GM20000 (cell line): ENCODE measurements around the gene TMIGD3.

Source experiments
- DNase-seq: peaks from one replicate; pipeline ENCODE4 v3.0.0; 2012; ENCODE audit warnings: low spot score
- TF ChIP-seq, protein P1 (sequence below): IDR thresholded peaks from 2 replicates; pipeline ENCODE4 v1.5.1; 2012; ENCODE audit warnings: mild to moderate bottlenecking, control low read depth; ENCODE audit errors: extremely low read depth, missing control alignments

Gene TMIGD3

DNA sequence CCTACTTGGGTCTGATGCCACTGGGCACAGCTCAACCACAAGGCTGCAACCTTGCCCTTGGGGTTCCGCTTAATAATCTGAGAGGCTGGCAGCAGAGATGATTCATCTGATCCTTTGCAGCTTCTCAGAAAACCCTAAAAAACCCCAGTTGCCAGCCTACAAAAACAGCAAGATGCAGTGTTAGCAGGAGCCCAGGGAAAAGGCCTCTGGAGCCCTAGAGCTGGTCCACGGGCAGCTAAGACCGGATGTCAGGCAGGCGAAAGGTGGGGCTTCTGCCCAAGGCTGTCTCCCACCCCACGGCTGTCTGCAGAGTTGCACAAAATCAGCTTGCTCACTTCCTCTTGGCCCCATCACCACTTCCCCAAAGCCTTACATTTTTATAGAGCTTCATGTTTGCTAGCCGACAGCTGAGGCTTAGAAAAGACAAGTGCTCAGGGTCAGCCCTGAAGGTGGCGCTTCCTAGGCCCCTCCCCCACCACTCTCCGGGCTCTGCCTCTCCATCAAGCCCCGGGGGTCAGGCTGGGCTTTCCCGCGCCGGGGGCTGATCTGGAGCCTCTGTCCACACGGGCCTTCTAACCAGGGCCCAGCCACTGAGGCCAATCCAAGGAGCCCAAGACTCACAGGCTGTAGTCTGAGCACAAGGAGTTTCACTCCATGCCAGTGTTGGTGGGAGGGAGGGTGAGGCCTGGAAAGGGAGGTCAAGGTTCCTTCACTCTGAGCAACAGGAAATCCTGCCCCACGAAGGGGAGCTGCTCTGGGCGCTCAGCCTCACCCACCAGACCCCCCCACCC, 4.2 kb upstream of the TMIGD3 start:
- TF ChIP-seq, protein P1, sequence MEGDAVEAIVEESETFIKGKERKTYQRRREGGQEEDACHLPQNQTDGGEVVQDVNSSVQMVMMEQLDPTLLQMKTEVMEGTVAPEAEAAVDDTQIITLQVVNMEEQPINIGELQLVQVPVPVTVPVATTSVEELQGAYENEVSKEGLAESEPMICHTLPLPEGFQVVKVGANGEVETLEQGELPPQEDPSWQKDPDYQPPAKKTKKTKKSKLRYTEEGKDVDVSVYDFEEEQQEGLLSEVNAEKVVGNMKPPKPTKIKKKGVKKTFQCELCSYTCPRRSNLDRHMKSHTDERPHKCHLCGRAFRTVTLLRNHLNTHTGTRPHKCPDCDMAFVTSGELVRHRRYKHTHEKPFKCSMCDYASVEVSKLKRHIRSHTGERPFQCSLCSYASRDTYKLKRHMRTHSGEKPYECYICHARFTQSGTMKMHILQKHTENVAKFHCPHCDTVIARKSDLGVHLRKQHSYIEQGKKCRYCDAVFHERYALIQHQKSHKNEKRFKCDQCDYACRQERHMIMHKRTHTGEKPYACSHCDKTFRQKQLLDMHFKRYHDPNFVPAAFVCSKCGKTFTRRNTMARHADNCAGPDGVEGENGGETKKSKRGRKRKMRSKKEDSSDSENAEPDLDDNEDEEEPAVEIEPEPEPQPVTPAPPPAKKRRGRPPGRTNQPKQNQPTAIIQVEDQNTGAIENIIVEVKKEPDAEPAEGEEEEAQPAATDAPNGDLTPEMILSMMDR, result no peak
- peak; percentile 68 for DNase-seq

DNA sequence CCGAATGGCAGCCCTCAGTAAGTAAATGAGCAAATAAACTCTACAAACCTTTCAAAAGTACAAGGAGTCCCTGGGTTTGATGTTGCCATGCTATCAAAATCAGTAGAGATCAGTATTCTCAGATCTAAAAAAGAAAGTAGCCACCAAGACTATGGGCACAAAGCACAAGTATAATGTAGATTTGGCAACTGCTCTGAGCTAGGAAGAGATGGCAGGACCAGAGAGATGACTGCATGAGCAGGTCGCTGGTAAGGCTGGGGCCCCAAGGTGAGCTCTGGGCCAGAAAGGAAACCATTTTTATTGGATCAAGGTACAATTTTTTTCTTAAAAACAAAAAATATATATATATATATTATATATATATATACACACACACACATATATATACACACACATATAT, 3.1 kb upstream of the TMIGD3 start:
- TF ChIP-seq, protein P1, result no peak
- DNase-seq, result no peak

DNA sequence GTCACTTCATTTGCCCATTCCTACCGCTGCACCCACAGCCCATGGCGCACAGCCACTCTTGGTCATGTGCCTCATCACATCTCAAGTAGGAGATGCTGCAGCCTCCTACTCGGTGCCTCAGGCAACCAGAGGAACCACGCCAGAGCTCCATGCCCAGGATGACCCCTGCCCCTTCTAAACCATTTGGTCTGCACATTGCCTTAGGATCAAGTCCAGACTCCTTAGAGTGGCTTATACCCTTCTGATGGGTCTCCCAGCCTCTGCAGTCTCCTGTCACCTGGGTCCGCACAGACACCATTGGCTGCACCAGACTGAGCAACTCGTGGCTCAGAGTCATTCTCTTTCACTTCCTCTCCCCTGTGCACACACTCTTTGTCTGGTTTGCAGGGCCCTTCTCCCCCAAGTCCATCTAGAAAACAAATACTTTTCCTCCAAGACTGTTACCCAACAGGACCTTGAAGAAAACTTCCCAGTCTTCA, 2.2 kb upstream of the TMIGD3 start:
- TF ChIP-seq, protein P1, result no peak
- DNase-seq, result peak; percentile 68

GRCh38 chr1:111504097-111504496, 664 bp upstream of the TMIGD3 start:
- TF ChIP-seq, protein P1, result no peak
- no peak for DNase-seq

GRCh38 chr1:111501645-111502044, 1.8 kb downstream of the TMIGD3 start:
- TF ChIP-seq, protein P1, result no peak

DNA sequence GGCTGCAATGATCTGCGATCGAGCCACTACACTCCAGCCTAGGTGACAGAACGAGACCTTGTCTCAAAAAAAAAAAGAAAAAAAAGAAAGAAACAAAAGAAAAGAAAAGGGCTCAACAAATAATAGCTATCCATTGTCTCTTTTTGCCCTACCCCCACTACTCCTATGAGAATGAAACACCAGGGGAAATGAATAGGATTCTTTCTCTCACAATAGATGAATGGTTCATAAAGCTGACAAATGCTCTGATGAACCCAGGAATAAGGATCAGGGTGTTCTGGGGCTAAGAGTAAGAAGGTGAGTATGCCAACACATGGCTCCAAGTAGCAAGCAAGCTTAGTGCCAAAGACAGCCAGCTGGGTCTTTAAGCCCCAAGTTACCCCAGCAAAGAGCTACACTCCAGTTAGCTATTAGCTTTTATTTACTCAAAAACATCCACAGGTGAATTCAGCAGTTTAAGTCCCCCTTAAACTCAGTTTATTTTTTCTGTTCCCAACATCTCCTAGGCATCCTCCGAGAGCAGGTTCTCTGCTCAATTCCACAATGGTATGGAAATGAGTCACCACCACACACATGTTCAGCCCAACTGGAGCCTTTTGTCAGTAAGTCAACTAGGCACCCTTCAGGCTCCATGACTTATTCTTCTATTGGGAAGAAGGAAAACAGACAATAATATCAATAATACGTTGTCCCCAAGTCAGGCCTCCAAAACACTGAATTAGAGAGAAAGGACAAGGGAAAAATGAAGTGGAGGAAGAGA, 4.2 kb downstream of the TMIGD3 start:
- TF ChIP-seq, protein P1, result no peak
- DNase-seq, result no peak

More at GRCh38 chr1:111501645-111502044, 1.8 kb downstream of the TMIGD3 start:
- DNase-seq, result no peak

- TF ChIP-seq, protein P1, result no peak
- DNase-seq, result no peak
Measured at GRCh38 chr1:111497592-111497991, 5.8 kb downstream of the TMIGD3 start.
